H1 (cell line): ENCODE measurements around the gene CMKLR1. TPM values are rescaled to one million over a fixed set of nuclear protein-coding genes. Genes with fewer than 3 reads are reported as not detected.

ENCODE experiments used
- CTCF ChIA-PET: fragments of 300-600 bp; sonication (Branson Sonifier 250); formaldehyde crosslinking; loops from one replicate; lab custom pipeline; 2021; ENCODE audit not compliant: partially characterized antibody; lab: Charles Lee
- POLR2A ChIA-PET: fragments of 300-600 bp; sonication (Branson Sonifier 250); formaldehyde crosslinking; loops from one replicate; lab custom pipeline; 2021; ENCODE audit warnings: inconsistent platforms; ENCODE audit not compliant: partially characterized antibody; lab: Charles Lee
- DNase-seq, 2 experiments: peaks; one replicate each; pipeline versions ENCODE4 v3.0.0 to v3.0.0-alpha.2; 2010 to 2022; ENCODE audit warnings: low spot score in 2 of 2, low read depth in 1 of 2, mixed read lengths in 1 of 2
- FAIRE-seq: peaks from 2 replicates; lab custom pipeline; 2011; peaks lifted over from hg19 to GRCh38; lab: Jason Lieb, UNC
- H2AFZ ChIP-seq: 2 replicates; pipeline ENCODE4 v1.8.1; 2012; ENCODE audit warnings: low read length, inconsistent platforms
- H2AK5ac ChIP-seq: 2 replicates; pipeline ENCODE4 v1.6.1; 2013; ENCODE audit warnings: low read depth, low read length
- H2BK120ac ChIP-seq: replicated peaks from 2 replicates; pipeline ENCODE3; 2013; ENCODE audit warnings: low read depth, low read length, inconsistent platforms
- H2BK12ac ChIP-seq: 2 replicates; pipeline ENCODE4 v1.6.1; 2013; ENCODE audit warnings: low read depth, low read length
- H2BK15ac ChIP-seq: 2 replicates; pipeline ENCODE4 v1.6.1; 2013; ENCODE audit warnings: low read length
- H2BK20ac ChIP-seq: 2 replicates; pipeline ENCODE4 v1.6.1; 2013; ENCODE audit warnings: low read length
- H2BK5ac ChIP-seq: 2 replicates; pipeline ENCODE4 v1.6.1; 2013; ENCODE audit warnings: low read depth, low read length
- H3K14ac ChIP-seq: 2 replicates; pipeline ENCODE4 v1.6.1; 2013; ENCODE audit warnings: inconsistent platforms; ENCODE audit not compliant: insufficient read length
- H3K18ac ChIP-seq: 2 replicates; pipeline ENCODE4 v1.6.1; 2013; ENCODE audit warnings: low read length; ENCODE audit errors: extremely low read depth
- H3K23ac ChIP-seq: 2 replicates; pipeline ENCODE4 v1.6.1; 2013; ENCODE audit warnings: inconsistent platforms; ENCODE audit not compliant: insufficient read length
- H3K23me2 ChIP-seq: 2 replicates; pipeline ENCODE4 v1.6.1; 2013; ENCODE audit warnings: low read depth, low read length
- H3K27ac ChIP-seq: 2 replicates; pipeline ENCODE4 v1.6.1; 2011; ENCODE audit warnings: low read depth, low read length, inconsistent platforms
- H3K27me3 ChIP-seq, 4 experiments: replicated peaks in 1 of 4; 1 replicate in 1 of 4; 2 replicates in 3 of 4; pipeline versions ENCODE4 v1.6.1 to v1.8.1; 2011 to 2013; ENCODE audit warnings: low read length in 3 of 4, mild to moderate bottlenecking in 3 of 4, inconsistent platforms in 2 of 4, mixed read lengths in 2 of 4, moderate library complexity in 1 of 4; ENCODE audit not compliant: control insufficient read depth in 3 of 4, insufficient read depth in 3 of 4; ENCODE audit errors: extremely low read depth in 1 of 4
- H3K36me3 ChIP-seq, 4 experiments: 2 replicates each; pipeline versions ENCODE4 v1.6.1 to v1.8.1; 2011 to 2013; ENCODE audit warnings: mild to moderate bottlenecking in 4 of 4, low read length in 3 of 4, moderate library complexity in 2 of 4, control low read depth in 1 of 4, inconsistent platforms in 1 of 4; ENCODE audit not compliant: insufficient read depth in 4 of 4, control insufficient read depth in 2 of 4
- H3K4ac ChIP-seq: replicated peaks from 2 replicates; pipeline ENCODE3; 2013; ENCODE audit warnings: low read length, low read depth, mixed read lengths, inconsistent platforms; ENCODE audit not compliant: insufficient read length
- H3K4me1 ChIP-seq, 4 experiments: replicated peaks in 1 of 4; 1 replicate in 1 of 4; 2 replicates in 3 of 4; pipeline versions ENCODE4 v1.6.1 to v1.8.1; 2011 to 2013; ENCODE audit warnings: low read length in 3 of 4, inconsistent platforms in 2 of 4, mixed read lengths in 1 of 4; ENCODE audit not compliant: insufficient read depth in 4 of 4, control insufficient read depth in 3 of 4
- H3K4me2 ChIP-seq, 2 experiments: 2 replicates each; pipeline versions ENCODE4 v1.6.1 to v1.8.1; 2011 to 2013; ENCODE audit warnings: low read depth in 2 of 2, low read length in 2 of 2, control low read depth in 1 of 2, inconsistent platforms in 1 of 2, mild to moderate bottlenecking in 1 of 2; ENCODE audit not compliant: insufficient read depth in 1 of 2
- H3K4me3 ChIP-seq, 4 experiments: fragments of 200-600, 300-600 bp in 1 of 4; sonication (generic), shearing (Covaris generic), sonication (Bioruptor Twin) in 1 of 4; 2 replicates each; pipeline versions ENCODE4 v1.5.1 to v1.8.1; 2011 to 2016; ENCODE audit warnings: low read length in 4 of 4, low read depth in 3 of 4, control low read depth in 2 of 4, inconsistent platforms in 2 of 4, mild to moderate bottlenecking in 2 of 4, mixed read lengths in 1 of 4, moderate library complexity in 1 of 4; ENCODE audit not compliant: insufficient read depth in 2 of 4; ENCODE audit errors: extremely low read depth in 1 of 4
- H3K56ac ChIP-seq: replicated peaks from 2 replicates; pipeline ENCODE3; 2013; ENCODE audit warnings: low read depth, mild to moderate bottlenecking, mixed read lengths, low read length, inconsistent platforms; ENCODE audit not compliant: insufficient read length
- H3K79me1 ChIP-seq: 2 replicates; pipeline ENCODE4 v1.6.1; 2013; ENCODE audit warnings: low read depth, low read length, control low read depth
- H3K79me2 ChIP-seq, 2 experiments: 2 replicates each; pipeline versions ENCODE4 v1.6.1 to v1.8.1; 2012 to 2013; ENCODE audit warnings: low read length in 2 of 2, mild to moderate bottlenecking in 2 of 2, inconsistent platforms in 1 of 2; ENCODE audit not compliant: insufficient read depth in 2 of 2, control insufficient read depth in 1 of 2
- H3K9ac ChIP-seq, 4 experiments: replicated peaks in 1 of 4; 1 replicate in 1 of 4; 2 replicates in 3 of 4; pipeline versions ENCODE4 v1.6.1 to v1.8.1; 2011 to 2013; ENCODE audit warnings: low read depth in 3 of 4, low read length in 3 of 4, control low read depth in 2 of 4, mild to moderate bottlenecking in 2 of 4, moderate library complexity in 2 of 4, inconsistent platforms in 1 of 4; ENCODE audit errors: extremely low read depth in 1 of 4
- H3K9me3 ChIP-seq, 2 experiments: 2 replicates each; pipeline versions ENCODE4 v1.6.1 to v1.8.1; 2012 to 2013; ENCODE audit warnings: mild to moderate bottlenecking in 2 of 2, moderate library complexity in 2 of 2, control low read depth in 1 of 2, inconsistent platforms in 1 of 2, low read depth in 1 of 2, low read length in 1 of 2, mixed read lengths in 1 of 2; ENCODE audit not compliant: insufficient read depth in 2 of 2
- H4K20me1 ChIP-seq, 2 experiments: replicated peaks in 1 of 2; 2 replicates each; pipeline versions ENCODE3 to v1.8.1; 2011 to 2013; ENCODE audit warnings: inconsistent platforms in 2 of 2, low read length in 2 of 2, mild to moderate bottlenecking in 1 of 2; ENCODE audit not compliant: insufficient read depth in 2 of 2, control insufficient read depth in 1 of 2
- H4K5ac ChIP-seq: 2 replicates; pipeline ENCODE4 v1.6.1; 2013; ENCODE audit warnings: low read length, low read depth, mixed read lengths, inconsistent platforms; ENCODE audit not compliant: insufficient read length
- H4K8ac ChIP-seq: 2 replicates; pipeline ENCODE4 v1.8.0; 2013; ENCODE audit warnings: mild to moderate bottlenecking, moderate library complexity, low read length, inconsistent platforms; ENCODE audit not compliant: insufficient read depth; ENCODE audit errors: extremely low read depth
- H4K91ac ChIP-seq: replicated peaks from 2 replicates; pipeline ENCODE3; 2013; ENCODE audit warnings: low read length, mixed read lengths, inconsistent platforms; ENCODE audit not compliant: insufficient read length
- FOSL1 ChIP-seq: IDR thresholded peaks from 2 replicates; pipeline ENCODE4 v1.6.1; 2011; ENCODE audit warnings: mild to moderate bottlenecking, low read depth, low read length, moderate library complexity; ENCODE audit not compliant: insufficient read depth
- JUN ChIP-seq: IDR thresholded peaks from 2 replicates; pipeline ENCODE4 v1.6.1; 2011; ENCODE audit warnings: low read depth, mild to moderate bottlenecking, improper control_type of control experiment, low read length
- TEAD4 ChIP-seq: IDR thresholded peaks from 2 replicates; pipeline ENCODE4 v1.6.1; 2012; ENCODE audit warnings: low read depth, low read length, inconsistent platforms, mixed read lengths
- WGBS, 2 experiments: shearing (Covaris generic) in 1 of 2; methylation state at CpG; one replicate each; pipeline versions ENCODE4 v1.1.6 to v1.1.7; 2013 to 2015; ENCODE audit warnings: low lambda C conversion rate in 2 of 2, mixed read lengths in 2 of 2, inconsistent platforms in 1 of 2, low coverage in 1 of 2, missing lambda C conversion rate in 1 of 2; ENCODE audit not compliant: insufficient replicate concordance in 2 of 2, insufficient coverage in 1 of 2, insufficient read length in 1 of 2; ENCODE audit errors: extremely low coverage in 1 of 2, missing lambda C conversion rate in 1 of 2; 5-methylcytosine and 5-hydroxymethylcytosine counted together
- polyA plus RNA-seq, 7 experiments: library from polyadenylated mRNA; depleted of rRNA in 3 of 7; stranded (reverse) in 5 of 7; unstranded in 2 of 7; fragments of >200 nt in 5 of 7; fragments of 200-250 nt in 2 of 7; gene quantifications; 1 replicate in 5 of 7; 2 replicates in 1 of 7; 4 replicates in 1 of 7; pipeline versions ENCODE4 v1.2.1 to v1.2.3, GENCODE V29; 2011 to 2013; ENCODE audit warnings: missing spikeins in 2 of 7, mixed read lengths in 2 of 7
- total RNA-seq: library from RNA; stranded (reverse); fragmentation: NEBNext Ultra II Directional; extraction: Animal tissue kit (Norgen Biotek cat#: 25700); gene quantifications from 2 replicates; pipeline ENCODE4 v1.2.1, GENCODE V29; 2021

CMKLR1 gene
- total and polyA plus RNA-seq, 2 of the 8 experiments (the other 6 are each of a cell fraction or from before 2014, with no cell fraction given), result 2.1 to 2.8 TPM

- Histone ChIP-seq H3K9me3 (no peaks in the 10 kb centered on the region), H3K79me2 (no peaks in the 10 kb centered on the region), H2BK12ac (no peak overlapping the region), H3K23ac (no peak overlapping the region), H3K9ac (no peak overlapping the region), H3K79me1 (no peaks in the 10 kb centered on the region), H3K23me2 (no peaks in the 10 kb centered on the region), H4K5ac (no peak overlapping the region)
- WGBS, 2 experiments, result 90% methylated on average over 6 of the region's 6 CpGs; no CpG with 5 or more reads in 1 of the 2 experiments
- POLR2A ChIA-PET, result no interaction called here
- DNase-seq, result no peak
- CTCF ChIA-PET, result interaction anchor here (1.0 to 2.2 kb wide), 8 partner anchors 8 to 305 kb away, joined by 3 to 8 read pairs (median 4); no protein-coding TSS in a partner anchor
- FAIRE-seq, result no peak
- no peak for TF ChIP-seq JUN
- TF ChIP-seq FOSL1, result no peak
- TF ChIP-seq TEAD4, result no peak
- TF ChIP-seq, all 59 proteins: peak for 0
- Histone ChIP-seq H2BK5ac (no peak overlapping the region), H2AFZ (no peak overlapping the region), H4K8ac (no peak overlapping the region), H3K4me2 (no peak overlapping the region), H4K20me1 (no peaks in the 10 kb centered on the region), H2BK20ac (no peak overlapping the region), H3K4me3 (no peak overlapping the region), H2BK15ac (no peak overlapping the region), H4K91ac (no peak overlapping the region), H2BK120ac (no peak overlapping the region), H3K18ac (no peak overlapping the region), H3K4me1 (peaks cover 4 to 10% (median 5%) of the 10 kb centered on the region in 4 experiments; a peak in 6 of 7 replicates), H3K36me3 (no peaks in the 10 kb centered on the region), H3K27ac (no peak overlapping the region), H3K14ac (no peak overlapping the region), H2AK5ac (no peak overlapping the region), H3K56ac (no peak overlapping the region), H3K27me3 (no peaks in the 10 kb centered on the region), H3K4ac (no peak overlapping the region)
These were observed 41.0 kb downstream of the CMKLR1 start for GRCh38 chr12:108297895-108298760.
